ENCODE measurements around the gene NOL4L.

Gene NOL4L

DNA sequence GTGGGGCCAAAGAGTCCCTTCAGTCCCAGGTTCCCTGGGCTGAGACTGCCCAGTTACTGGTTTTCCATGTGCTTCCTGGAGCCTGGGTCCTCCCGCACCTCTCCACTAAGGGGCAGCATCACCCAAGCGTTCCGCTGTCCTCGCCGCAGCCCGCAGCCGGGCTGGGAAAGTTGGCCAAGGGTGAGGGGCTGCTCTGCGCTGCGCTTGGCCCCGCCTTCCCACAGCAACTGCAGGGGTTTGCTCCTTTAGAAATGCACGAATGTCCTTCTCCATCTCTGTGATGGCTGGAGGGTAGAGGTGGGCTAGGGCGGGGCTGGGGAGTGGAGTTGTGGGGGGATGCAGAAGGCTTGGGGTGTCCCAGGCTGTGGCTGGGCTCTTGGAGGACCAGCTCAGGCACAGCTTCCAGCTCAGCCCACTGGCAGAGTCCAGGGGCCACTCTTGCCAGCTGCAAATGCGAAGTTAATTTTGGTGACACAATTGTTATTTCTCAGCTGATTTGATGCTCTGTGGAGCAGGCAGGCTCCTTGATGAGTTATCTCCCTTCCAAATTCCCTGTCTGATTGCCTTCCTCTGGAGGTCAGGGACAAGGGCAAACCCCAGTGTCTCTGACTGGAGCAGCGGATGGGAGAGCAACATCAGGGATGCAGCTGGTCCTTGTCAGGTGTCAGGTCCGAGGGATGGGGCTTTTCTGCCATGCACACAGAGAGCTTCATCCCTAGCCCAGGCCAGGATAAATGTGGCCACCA lies 63.2 kb downstream of the NOL4L start:
- DNase-seq = peak; percentile 85

DNA sequence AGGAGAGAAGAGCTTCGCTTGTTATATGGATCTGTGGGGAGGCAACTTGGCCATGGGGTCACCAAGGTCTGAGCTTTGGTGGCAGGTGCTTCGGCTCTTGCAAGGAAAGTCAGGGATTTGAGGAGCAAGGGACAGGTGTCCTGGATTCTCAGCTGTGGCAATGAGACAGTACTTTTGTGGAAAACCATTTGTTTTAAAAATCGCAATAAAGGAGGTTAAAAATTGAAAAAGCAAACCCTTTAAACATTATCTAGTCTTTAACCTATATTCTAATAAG lies 64.3 kb downstream of the NOL4L start:
- no peak for DNase-seq

DNA sequence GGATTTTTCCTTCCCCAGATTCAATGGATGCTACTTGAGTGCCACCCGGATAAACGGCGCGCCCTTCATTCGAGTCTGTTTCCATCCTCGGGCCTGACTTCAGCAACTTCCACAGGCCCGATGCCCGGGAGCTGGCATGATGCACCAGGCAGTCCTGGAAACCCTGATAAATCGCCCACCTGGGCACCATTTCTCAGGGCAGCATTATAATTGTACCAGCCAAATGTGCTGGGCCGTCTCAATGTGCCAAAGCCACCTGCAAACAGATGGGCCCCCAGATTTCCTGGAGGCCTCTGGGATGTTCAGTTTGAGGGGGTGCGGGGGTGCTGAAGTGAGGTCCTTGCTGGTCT lies 65.8 kb downstream of the NOL4L start:
- no peak for DNase-seq

DNA sequence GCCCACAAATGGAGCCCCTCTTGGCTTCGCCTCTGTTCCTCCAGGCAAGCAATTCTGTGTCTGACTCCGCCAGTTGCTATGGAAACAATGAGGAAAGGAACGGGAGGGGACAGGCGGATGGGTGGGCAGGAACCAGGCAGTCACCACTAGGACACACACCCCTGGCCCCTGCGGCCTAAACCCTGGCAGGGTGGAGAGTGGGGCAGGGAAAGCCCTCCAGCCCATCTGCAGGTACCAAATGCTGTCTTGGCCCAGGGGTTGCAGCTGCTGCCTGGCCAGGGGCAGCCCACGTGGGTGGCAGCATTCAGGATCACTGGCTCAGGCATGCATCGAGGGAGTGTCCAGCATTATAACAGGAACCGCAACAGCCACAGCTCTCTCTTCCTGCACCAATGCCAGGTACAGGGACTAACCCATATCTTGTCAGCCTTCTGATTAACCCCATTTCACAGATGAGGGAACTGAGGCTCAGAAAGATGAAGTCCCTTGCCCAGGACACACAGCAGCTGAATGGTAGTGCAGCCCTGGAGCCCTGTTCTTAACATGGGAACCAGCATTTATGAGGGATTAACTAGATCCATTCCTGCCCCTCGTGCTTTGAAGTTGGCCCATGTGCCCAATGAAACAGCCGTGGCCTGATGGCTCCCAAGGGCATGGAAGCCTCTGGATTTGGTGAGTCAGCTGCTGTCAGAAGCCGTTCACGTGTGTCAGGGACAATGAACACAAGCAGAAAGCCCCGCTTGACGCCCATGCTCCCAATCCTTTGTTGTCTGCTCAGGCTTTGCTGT lies 66.3 kb downstream of the NOL4L start:
- no peak for DNase-seq

DNA sequence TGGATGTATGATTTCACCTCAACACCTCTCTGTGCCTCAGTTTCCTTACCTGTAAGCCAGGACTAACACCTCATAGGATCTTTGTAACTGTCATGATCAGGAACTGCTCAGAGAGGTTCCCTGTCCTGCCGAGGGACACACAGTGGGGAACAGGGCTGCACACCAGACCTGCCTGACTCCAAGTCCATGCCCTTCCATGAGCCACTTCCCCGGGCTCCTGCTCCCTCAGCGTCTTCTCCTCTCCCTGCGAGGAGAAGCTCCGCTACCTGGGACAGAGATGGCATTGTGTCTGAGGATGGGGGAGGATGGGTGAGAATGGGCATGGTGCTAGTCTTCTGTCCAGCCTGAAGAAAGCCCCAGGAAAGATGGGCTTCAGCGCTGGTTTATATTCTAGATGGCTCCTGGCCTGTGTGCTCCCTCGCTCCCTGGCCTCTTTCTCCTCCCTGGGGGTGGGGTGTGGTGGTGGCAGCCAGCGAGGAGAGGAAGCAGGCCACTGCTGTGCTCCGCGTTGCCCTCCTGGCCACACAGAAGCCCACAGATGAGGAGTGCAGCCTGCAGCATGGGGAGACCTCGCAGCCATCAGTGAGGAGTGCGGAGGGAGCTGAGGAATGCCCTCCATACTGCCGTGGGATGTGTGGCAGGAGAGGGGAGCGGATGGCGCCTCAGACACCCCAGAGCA lies 67.1 kb downstream of the NOL4L start:
- no peak for DNase-seq

DNA sequence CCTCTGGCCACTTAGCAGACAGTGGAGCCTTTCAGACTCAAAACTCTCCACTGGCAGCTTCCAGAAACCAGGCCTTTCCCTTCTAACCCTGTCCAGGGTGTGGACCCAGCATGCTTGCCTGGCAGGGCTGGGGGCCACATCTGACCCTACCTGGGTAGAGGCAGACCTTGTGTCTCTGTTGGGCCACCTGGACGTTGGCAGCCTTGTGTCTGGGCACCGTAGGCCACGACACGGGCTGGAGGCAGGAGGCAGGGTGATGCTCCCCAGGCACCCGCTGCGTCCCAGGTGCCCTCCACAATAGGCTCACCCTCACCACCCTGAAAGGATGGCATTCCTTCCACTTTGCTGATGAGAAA lies 67.6 kb downstream of the NOL4L start:
- DNase-seq = no peak

DNA sequence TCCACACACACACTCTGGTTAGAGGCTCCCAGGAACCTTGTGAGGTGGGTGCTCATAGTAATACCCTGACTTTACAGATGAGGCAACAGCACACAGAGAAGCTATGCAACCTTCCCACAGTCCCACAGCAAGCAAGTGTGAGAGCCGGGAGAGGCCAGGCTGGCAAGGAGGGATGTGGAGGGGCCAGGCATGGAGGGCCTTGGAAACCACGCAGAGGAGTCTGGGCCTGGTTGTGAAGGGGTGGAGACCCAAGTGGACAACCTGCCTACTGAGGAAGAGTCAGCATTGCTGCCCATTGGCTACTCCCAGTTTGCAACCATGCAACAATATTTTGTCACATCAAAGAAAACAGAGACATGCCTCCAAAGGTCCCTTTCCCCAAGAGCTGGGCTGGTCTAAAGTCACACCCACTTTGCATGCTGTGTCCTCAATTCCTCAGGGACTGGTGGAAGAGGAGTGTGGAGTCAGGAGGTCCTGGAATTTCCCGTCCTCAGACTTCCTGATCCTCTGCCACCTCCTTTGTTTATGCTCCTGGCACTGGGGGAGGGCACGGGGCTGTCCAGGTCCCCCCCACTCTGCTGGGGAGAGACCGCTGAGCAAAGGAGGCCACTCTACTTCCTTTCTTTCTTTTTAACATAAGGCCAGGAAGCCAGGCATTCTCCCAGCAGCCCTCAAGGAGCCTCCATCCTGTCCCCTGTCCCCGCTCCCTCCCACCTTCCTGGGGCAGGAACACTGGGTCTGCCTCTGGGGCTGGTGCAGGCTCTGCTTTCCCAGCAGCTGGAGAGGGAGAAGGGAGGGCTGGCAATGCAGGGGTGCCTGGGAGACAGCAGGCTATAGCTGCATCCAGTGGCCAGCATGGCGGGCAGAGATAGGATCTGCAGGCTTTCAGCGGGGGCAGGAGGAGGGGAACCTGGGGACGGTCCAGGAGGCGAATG lies 68.3 kb downstream of the NOL4L start:
- DNase-seq = no peak

DNA sequence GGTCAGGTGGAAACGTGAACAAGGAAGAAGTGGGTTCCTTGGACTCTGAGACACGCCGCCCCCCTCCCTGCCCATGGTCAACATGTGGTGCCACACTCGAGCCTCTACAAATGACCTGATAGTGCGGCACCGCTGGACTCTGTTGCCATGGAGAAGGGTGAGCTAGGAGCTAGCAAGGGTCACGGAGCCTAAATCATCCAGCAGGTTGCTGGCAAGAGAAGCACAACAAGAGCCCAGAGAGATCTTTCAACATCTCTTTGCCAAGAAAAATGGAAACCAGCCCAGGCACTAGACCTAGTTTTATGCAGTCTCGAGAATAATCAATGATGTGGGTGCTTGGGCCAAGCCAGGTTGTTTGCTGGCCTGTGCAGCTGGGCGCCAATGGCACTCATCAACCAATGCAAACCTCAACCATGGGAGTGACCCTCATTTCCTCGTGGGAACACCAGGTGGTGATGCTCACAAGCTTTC lies 69.5 kb downstream of the NOL4L start:
- DNase-seq = no peak

DNA sequence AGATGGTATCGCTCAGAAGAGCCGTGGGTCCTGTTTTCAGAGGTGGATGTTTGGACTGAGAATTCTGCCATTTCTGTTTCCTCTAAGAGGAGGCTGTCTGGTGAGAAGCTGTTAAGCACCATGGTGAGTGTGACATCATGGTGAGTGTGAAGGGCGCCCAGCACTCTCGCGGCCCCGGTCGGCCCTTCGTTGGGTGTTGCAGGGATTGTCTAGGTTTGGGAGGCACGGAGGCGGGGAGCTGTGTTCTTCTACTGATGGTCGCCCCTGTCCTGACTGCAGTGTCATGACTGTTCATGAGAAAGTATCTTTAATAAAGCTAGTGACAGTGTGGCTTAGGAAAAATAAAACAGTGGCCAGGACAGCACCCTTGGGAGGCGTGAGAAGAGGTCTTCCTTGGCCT lies 70.4 kb downstream of the NOL4L start:
- no peak for DNase-seq

DNA sequence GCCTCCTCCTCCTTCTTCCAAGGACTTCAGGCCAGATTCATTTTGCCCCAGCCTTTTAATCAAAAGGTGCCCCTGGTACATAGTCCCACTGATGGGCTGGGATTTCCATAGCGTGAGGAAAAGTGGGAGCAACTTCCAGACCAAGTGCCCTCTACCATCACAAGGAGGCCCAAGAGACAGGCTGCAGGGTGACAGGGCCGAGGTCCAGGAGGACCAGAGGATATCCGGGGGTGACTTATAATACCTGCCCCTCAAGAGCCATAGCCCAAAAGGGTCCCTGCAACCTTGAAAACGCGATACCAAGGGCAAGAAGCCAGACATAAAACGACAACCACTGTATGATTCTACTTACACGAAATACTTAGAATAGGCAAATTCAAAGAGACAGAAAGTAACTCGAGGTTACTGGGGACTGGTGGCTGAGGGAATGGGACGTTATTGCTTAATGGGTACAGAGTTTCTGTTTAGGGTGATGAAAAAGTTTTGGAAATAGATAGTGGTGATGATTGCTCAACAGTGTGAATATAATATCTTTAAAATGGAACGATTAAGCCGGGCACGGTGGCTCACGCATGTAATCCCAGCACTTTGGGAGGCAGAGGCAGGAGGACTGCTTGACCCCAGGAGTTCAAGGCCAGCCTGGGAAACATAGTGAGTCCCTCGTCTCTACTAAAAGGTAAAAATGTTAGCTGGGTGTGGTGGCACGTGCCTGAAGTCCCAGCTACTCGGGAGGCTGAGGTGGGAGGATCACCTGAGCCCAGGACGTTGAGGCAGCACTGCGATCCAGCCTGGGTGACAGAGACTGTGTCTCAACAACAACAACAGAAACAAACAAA lies 71.9 kb downstream of the NOL4L start:
- DNase-seq = peak; percentile 45

DNA sequence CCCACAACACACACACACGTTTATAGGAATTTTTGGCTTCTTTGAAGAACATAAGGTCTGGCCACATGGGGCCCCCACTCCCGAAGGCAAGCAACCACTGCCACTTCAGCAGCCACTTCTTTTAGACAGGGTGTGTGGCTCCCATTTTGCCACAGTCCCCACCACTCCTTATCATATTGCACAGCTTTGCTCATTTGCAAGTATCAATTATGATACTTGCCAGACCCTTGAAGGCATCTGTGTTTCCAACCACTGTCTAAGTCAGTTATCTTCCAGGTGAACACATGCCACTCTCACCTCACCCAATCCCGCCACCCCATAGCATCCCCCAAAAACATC lies 73.1 kb downstream of the NOL4L start:
- DNase-seq = peak; percentile 58

DNA sequence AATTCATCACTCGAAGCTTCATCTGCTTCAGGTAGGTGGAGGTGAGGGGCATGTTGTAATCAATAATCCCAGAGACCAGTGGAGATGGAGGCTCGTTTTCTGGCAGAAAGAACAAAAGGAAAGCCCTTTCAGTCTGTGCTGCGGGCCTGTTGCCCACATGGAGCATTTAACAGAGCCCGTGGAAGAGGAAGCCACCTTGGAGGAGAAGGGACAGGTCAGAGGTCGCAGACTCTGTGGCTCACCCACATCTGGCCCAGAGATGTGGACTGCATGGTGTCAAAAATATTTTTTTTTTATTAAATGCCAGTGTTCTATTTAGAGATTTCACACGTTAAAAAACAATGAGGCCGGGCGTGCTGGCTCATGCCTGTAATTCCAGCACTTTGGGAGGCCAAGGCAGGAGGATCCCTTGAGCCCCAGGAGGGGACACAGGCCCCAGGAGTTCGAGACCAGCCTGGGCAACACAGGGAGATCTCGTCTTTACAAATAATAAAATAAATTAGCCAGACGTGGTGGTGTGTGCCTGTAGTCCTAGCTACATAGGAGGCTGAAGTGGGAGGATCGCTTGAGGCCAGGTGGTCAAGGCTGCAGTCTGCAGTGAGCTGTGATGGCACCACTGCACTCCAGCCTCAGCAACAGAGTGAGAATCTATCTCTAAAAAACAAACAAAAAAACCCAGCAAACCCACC lies 73.6 kb downstream of the NOL4L start:
- no peak for DNase-seq

DNA sequence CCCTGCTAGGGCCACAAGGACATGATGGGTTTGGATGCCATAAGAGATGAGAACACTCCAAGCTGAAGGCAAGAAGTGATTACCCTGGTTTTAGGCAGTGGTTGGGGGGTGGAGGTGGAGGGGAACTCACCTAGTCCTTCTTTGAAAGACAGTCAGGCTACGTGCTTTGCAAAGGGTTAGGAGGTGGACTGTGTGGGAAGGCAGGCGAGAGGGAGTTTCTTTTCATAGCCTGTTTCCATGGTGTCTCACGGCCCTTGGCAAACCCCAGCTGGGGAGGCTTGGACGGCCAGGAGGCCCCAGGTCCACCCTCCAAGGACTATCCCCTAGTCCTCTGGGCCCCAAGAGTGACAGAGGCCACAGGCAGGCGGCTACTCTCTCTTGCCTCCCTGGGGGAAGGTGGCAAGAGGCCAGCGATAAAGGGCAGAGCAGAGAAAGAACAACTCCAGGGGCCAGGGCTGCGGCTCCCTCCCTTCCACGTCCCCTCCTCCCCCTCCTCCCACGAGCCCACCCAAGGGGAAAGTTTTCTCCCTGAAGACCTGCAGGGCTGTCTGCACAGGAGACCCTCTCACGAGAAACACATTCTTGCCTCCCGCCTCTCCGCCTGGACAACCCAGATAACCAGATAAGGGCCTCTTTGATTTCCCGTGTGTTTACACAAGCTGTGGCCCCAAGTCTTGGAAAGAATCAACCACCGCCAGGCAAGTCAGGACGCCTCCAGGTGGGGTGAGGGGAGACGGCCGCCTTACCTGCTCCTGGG lies 74.4 kb downstream of the NOL4L start:
- DNase-seq = peak; percentile 68

DNA sequence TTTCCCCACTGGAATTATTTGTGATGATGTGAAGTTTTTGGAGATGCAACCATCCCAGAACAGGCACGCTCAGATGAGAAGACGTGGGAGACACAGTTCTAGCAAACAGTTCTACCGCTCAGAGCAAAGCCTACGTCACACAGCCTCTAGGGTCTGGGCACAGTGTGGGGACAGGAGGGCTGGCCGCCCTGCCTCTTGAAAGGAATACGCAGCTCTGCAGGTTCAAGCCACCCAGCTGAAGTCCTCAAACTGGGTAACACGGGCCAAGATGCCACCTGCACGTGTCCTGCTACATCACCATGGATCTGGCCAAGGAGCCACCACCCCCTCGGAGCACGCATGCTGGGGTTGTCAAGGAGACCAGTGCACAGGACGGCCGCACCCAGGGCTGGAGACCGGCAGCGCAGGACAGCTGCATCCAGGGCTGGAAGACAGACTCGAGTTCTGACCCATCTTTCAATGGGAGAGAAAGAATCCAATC lies 75.0 kb downstream of the NOL4L start:
- no peak for DNase-seq

DNA sequence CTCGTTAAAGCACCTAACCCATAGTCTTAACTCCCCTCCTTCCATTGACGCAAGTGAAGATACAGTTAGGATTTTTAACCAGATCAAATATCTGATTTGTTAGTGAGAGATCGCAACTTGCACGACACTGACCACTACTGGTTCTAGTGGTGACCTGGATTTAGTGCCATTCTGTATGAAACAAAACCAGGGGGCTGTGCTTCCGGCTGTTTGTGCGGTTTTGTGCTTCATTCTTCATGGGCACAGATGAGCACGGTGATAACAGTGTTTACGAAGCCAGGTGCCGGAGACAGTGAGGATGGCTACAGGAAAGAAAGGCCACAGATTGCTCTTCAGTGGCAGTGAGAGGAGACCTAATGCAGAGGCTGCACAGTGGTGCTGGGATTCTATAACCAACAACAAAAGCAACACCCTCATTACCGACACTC lies 75.5 kb downstream of the NOL4L start:
- peak; percentile 92 for DNase-seq

DNA sequence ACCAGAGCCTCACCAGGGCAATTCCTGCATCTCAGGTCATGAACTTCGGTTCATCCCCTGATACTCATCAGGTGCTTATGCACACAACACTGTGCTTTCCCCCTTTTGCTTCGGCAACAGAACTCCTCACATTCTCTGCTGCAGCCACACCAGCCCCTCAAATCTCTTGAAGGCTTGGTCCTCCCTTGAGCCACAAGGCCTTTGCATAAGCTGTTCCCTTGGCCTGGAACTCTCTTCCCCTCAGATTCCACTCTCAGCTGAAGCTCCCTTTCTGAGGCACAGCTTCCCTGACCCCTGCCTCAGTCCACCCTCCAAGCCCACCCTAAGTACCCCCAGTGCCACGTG lies 76.4 kb downstream of the NOL4L start:
- DNase-seq = no peak

DNA sequence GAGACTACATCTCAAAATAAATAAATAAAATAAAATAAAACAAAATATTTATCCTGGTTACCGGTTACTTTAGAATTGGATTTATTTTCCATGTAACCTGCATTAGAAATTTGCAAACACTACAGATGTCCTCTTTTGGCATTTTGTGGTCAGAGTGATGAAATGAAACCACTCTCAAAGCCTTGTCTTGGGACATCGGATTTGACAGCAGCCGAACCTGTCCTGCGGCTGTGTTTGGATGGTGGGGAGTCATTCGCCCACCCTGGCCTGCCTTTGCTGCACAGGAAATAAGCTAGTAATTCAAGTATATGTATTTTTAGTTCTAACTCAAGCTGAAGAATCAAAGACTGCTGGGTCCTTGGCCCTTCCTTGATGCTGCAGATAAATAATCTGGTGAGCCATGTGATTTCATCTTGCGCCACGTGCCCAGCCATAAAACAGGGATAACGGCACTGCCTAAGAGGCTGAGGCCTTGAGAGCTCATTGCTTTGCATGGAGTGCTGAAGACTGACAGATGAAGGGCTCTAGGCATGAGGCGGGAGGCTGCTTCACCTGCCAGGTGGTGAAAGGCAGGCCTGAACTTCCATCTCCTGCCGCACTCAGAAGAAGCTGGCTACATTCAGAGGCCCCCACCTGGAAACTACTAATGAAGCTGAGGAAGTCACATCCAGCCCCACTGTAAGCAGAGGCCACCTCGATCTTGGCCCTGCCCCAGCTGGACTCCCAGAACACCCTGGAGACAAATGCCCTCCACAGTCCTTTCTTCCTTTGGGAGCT lies 76.9 kb downstream of the NOL4L start:
- DNase-seq = peak; percentile 78

DNA sequence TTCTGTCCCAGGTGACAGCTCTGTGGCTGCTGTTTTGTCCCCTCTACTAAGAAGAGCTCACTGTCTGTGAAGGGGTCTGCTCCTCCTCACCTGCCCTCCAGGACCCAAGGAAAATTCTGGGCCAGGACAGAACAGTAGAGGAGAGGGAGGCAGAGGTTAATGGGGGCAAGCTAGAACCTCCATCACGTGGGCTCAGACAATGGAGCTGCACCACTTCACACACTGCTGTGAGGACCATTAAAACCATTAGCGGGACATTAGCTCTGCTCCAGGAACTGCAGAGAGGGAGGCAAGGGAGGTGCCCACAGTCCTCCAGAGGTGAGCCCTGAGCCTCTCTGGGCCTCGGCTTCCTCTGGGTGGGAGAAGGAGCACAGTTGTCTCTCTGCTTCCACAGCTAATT lies 78.4 kb downstream of the NOL4L start:
- no peak for DNase-seq

DNA sequence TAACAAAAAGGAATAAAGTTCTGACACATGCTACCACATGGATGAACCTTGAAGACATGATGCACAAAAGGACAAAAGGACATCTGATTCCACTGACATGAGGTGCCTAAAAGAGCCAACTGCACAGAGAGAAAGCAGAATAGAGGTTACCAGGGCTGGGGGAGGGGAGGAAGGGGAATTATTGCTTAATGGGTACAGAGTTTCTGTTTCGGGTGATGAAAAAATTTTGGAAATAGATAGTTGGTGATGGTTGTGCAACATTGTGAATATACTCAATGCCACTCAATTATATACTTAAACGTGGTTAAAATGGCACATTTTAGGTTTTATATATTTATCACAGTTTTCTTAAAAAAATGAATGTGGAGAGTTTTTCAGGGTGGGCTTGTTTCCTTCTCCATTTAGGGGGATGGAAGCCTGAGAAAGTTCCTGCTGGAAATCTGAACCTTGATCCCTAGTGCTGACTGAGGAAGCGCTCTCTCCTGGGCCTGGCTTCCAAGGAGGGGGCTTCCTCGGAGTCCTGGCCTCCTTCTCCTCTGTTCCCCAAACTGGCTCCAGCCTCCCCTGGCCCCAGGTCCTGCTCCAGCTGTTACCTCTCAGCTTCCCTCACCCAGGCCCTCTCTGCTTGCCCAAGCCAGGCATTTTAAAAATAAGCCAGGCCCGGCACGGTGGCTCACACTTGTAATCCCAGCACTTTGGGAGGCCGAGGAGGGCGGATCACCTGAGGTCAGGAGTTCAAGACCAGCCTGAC lies 79.2 kb downstream of the NOL4L start:
- DNase-seq = peak; percentile 64
